GM19452 (cell line): ENCODE measurements around the gene OGFOD3.
"Not testable (repeated sequence)": the region's sequence is repeated elsewhere in the genome, so short reads cannot be mapped to it uniquely, and the experiment has no call there.

Experiments
- ATAC-seq: cut with Tn5 transposase; IDR thresholded peaks from one replicate; pipeline ENCODE4 v1.9.1; 2021; ENCODE audit not compliant: unreplicated experiment

The OGFOD3 gene

GRCh38 chr17:82355770-82356427 lies 62.5 kb downstream of the OGFOD3 start:
- ATAC-seq = no peak

- no peak for ATAC-seq
Measured at GRCh38 chr17:82354804-82355308, 63.5 kb downstream of the OGFOD3 start.

GRCh38 chr17:82353484-82353883 lies 64.9 kb downstream of the OGFOD3 start:
- no peak for ATAC-seq

DNA sequence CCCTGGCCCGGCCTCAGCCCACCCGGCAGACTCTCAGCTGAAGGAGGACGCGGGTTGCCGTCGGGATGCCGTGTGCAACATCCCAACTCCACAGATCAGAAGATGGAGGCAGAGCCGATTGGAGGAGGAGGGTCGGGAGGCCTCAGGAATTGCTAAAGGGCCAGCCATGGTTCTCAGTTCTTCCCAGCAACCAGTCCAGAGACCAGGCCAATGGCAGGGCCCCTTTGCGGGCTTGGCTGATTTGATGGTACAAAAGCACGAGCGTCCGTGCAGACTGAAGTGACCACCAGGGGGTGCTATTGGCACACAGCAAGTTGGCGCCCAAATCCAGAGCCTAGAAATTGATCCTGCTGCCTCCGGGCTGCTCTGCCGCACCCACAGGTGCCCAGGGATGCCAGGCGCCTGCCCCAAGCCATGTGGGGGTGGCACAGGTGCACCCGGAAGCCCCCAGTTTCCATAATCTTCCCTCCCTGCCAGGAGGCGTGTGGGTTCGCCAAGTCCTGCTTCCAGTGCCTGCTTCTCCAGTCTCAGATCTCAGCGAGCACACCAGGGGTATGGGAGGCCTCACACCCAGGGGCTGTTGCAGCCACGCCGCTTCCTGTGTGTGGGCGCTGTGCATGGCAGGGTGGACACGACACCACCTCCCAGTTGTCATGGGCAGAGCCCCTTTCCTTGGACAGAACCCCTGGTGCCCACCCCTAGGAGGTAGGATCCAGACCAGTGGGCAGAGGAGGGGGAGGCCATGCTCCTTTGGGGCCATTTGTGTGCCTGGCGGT lies 66.5 kb downstream of the OGFOD3 start:
- no peak for ATAC-seq

DNA sequence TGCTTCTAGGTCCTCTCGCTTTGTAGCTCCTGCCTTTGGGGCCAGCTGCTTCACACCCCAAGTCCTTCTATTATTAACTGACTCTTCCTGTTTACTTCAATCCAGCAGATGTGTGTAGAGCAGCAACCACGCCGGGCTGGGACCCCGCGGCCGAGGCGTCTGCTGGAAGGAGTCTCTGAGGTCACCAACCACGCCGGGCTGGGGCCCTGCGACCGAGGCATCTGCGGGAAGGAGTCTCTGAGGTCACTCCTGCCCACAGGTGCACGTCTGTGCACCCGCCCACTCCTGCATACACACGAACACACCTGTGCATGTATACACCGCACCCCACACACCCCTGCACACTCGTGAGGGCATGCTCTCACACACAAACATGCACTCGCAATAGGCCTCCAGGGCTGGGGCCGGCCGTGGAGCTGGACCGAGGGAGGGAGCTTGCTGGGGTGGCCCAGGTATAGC lies 67.1 kb downstream of the OGFOD3 start:
- no peak for ATAC-seq

GRCh38 chr17:82350182-82351030 lies 68.0 kb downstream of the OGFOD3 start:
- no peak for ATAC-seq

- no peak for ATAC-seq
Measured at GRCh38 chr17:82349287-82349701, 69.1 kb downstream of the OGFOD3 start.

DNA sequence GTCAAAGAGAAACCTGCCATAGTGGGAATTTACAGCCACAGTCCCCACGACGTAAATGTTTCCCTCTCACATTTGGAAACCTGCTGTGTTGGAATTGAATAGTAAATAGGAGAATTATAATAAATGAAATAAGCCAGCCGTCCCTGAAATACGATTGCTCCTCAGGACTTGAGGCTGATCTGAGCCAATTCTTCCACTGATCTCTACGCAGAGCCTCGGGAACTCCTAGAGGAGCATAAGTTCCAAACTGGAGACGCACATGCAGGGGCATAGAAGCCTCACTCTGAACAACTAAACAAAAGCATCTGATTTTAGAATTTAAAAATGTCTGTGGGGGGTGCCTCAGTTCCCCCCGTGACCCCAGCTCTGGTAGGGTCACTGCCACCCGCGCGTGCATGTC lies 69.5 kb downstream of the OGFOD3 start:
- no peak for ATAC-seq

- ATAC-seq = no peak
Measured at GRCh38 chr17:82348434-82348833, 70.0 kb downstream of the OGFOD3 start.

DNA sequence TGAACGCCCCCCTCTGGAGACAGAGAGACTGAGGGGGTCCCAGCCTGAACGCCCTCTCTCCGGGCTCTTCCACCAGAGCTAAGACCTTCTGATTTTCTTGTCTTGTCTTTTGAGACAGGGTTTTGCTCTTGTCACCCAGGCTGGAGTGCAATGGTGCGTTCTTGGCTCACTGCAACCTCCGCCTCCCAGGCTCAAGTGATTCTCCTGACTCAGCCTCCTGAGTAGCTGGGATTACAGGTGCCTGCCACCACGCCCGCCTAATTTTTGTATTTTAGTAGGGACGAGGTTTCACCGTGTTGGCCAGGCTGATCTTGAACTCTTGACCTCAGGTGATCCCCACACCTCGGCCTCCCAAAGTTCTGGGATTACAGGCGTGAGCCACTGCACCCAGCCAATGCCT lies 70.4 kb downstream of the OGFOD3 start:
- not testable (repeated sequence) for ATAC-seq

- ATAC-seq = no peak
Measured at GRCh38 chr17:82346342-82347300, 71.8 kb downstream of the OGFOD3 start.

DNA sequence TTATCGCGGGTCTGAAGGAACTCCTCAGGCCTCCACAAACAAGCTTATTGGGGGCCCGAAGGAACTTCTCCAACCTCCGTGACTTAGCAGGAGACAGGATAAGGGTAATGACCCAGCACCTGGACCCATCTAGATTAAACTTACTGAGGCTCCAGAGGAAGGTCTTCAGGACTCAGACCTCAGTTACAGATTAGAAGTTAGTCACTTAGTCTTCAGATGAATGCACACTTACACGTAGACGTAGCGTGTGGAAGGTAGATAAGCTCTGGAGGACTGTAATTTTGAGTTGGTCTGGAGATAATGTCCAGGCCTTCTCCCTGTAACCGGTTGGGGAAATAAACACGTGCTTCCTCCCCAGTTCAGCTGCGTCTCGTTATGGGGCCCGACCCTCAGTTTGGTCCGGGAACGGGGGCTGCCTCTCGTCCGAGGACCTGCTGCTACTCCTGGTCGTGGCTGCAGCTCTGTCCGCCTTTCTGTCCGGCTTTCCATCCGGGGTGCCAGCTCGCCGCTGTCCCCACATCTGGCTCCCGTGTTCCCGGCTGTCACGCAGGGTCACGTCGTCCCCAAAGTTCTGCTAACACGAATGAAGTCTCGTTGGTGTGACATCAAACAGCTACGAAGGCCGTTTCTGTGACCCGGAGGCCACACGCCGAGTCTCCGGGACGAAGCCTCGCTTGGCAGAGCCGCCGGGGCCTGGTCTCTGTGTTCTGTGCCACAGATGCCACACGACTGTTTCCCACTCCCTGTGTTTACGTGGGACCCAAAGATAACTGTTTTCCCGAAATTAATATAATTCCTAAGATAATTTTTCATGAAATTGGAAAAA lies 73.0 kb downstream of the OGFOD3 start:
- no peak for ATAC-seq

DNA sequence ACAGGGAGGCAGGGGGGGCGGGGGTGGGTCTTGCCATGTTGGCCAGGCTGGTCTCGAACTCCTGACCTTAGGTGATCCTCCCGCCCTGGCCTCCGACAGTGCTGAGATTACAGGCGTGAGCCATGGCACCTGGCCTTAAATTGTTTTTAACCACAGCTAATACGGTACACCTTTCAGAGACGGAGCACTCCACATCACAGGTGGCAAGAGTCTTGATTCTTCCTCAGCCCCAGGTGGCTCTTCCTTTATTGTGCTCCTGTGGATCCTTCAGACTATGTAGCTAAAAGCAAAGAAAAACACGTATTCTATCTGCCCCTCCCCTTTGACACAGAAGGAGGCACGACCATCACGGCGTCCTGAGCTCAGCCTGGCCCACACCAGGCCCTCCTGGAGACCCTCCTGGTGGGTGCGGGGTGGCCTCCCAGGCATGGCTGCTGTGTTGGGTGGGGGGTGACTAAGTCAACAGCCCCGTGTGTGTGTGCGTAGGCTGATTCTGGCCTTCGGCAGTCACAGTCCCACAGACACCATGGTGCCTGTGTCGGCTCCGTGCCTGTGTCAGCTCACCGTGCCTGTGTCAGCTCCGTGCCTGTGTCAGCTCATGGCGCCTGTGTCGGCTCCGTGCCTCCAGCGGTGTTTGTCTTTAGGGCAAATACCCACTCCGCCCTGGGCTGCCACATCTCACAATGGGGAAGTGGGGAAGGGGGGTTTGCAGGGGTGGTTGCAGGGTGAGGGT lies 74.0 kb downstream of the OGFOD3 start:
- ATAC-seq = no peak

DNA sequence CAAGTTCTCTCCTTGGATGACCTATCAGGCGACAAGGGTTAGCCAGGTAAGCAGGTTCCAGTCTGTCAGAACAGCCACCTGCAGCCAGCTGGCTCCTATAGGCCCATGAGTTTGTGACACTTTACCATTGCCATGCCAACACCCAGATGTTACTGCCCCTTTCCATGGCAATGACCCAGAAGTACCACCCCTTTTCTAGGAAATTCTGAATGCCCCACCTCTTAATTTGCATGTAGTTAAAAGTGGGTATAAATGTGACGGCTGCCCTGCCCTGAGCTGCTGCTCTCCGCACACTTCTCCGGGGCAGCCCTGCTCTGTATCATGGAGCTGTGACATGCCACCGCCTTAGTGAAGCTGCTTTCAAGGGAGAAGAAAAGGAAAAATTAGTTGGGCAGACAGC lies 74.8 kb downstream of the OGFOD3 start:
- ATAC-seq = no peak

GRCh38 chr17:82342361-82343079 lies 75.9 kb downstream of the OGFOD3 start:
- ATAC-seq = no peak

DNA sequence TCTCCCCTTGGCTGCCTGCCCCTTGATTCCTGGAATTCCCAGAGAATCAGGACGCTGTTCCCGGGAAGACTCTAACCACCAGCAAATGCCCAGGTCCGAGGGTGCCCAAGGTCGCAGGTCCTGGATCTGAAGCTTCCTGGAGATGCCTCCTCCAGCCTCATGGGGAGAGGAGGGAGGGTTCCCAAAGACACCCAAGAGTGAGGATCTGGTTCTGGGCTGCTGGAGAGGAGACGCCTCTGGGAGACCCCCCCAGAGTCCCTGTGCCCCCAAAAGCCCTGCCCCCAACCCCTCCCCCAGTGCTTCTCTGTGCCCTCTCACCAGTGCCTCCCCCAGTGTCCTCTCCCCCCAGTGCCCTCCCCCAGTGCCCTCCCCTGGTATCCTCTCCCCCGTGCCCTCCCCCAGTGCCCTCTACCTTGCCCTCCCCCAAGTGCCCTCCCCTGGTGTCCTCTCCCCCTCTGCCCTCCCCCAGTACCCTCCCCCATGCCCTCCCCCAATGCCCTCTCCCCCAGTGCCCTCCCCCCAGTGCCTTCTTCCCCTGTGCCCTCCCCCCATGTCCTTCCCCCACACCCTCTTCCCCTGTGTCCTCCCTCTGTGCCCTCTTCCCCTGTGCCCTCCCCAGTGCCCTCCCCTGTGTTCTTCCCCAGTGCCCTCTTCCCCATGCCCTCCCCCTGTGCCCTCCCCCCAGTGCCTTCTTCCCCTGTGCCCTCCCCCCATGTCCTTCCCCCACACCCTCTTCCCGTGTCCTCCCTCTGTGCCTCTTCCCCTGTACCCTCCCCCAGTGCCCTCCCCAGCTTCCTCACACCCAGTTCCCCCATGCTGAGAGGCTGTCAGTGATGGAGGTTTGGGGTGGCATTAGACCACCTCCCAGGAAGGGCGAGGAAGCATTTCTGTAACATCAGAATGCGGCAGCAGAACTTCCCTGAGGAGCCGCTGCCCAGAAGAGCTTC lies 78.5 kb downstream of the OGFOD3 start:
- no peak for ATAC-seq
